GM19238 (cell line): ENCODE measurements around the gene CYP2W1.
"Not testable (repeated sequence)": the region's sequence is repeated elsewhere in the genome, so short reads cannot be mapped to it uniquely, and the experiment has no call there.

ENCODE experiments used
- DNase-seq: peaks from one replicate; pipeline ENCODE4 v3.0.0; 2011; ENCODE audit warnings: low spot score; ENCODE audit not compliant: insufficient read length

CYP2W1 gene

DNA sequence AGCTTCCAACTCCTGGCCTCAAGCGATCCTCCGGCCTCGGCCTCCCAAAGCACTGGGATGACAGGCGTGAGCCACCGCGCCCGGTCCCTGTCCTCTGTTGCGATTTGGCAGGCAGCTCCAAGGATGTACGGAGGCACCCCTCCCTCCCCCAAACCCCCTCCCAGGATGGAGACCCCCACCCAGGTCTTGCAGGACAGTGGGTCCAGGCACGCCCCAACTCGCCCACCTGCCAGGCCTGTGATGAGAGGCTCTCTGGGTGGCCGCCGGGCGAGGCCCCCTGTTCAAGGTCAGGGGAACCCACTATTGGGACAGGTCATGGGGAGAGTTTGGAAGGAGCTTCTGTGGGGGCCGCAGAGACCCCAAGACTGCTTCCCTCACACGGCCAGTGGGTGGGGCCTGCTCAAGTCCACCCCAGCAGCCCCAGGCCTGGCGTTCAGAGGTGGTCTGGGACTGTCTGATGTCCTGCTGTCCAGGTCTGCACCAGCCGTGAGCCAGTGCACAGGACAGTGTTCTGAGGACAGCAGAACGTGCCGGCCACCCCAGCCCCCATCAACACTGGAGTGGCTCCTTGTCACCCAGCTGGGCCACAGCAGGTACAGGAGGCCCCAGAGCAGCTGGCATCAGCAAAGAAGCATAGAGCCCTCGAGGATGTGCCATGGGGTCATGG, 31.0 kb upstream of the CYP2W1 start:
- no peak for DNase-seq

DNA sequence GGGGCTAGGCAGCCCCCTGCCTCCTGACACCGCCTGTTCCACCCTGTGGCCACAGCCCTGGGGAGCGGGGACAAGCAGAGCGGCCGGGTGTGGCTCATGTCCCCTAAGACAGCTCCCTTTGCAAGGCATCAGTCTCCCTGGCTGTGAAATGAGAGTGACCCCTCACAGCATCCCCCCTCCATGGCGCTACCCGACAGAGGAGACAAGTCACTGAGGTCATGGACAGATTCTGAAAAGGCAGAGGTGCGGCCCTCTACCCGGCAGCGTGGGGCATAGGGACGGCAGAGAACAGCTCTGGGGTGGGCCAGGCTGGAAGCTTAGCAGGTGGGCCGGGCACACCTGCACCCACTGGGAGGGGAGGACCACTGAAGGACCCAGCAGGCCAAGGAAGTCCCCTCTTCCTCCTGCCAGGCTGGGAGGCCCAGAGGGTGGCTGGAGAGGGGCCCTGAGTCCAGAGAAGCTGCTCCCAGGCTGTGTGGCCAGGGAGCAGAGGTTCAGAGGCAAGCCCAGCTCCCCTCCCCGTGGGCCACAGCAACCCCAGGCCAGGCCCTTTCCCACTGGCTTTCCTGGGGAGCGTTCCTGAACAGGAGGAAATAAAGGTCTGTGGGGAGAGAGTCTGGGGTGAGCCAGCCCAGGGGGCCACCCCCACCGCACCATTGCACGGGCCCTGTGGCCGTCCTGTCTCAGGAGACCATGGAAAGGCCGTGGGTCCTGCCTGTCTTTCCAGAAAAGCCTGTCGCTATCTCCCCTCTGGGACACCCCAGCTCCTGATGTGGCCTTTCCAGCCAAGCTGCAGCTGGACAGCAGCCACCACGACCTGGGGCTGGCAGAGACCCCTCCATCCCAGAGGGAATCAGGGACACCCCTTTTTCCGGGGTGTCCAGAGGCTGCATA, 30.2 kb upstream of the CYP2W1 start:
- no peak for DNase-seq

- DNase-seq = no peak
Measured at GRCh38 chr7:953547-954327, 29.2 kb upstream of the CYP2W1 start.

GRCh38 chr7:954330-955238, 28.4 kb upstream of the CYP2W1 start, which contains the start of gene ADAP1:
TSS of gene ADAP1 (minus strand) at chr7:954680. CDS start at chr7:954477, 203 bp downstream.
- DNase-seq = peak; percentile 79

DNA sequence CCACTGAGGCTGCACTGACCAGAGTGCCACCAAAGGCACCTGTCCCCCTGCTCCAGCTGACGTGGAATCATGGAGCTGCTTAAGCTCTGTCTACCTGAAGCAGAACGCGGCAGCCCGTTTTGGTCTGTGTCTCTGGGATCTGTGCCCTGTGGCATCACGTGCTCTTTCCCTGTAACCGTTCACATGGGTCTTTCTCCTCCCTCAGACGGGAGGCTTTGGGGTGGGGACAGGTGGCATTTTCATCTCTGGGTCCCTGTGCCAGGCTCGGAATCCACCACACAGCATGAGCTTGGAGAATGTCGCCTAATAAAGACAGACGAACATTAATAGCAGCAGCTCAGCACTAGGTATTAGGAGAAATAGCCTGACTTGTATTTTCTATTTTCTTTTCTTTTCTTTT, 26.9 kb upstream of the CYP2W1 start:
- no peak for DNase-seq

DNA sequence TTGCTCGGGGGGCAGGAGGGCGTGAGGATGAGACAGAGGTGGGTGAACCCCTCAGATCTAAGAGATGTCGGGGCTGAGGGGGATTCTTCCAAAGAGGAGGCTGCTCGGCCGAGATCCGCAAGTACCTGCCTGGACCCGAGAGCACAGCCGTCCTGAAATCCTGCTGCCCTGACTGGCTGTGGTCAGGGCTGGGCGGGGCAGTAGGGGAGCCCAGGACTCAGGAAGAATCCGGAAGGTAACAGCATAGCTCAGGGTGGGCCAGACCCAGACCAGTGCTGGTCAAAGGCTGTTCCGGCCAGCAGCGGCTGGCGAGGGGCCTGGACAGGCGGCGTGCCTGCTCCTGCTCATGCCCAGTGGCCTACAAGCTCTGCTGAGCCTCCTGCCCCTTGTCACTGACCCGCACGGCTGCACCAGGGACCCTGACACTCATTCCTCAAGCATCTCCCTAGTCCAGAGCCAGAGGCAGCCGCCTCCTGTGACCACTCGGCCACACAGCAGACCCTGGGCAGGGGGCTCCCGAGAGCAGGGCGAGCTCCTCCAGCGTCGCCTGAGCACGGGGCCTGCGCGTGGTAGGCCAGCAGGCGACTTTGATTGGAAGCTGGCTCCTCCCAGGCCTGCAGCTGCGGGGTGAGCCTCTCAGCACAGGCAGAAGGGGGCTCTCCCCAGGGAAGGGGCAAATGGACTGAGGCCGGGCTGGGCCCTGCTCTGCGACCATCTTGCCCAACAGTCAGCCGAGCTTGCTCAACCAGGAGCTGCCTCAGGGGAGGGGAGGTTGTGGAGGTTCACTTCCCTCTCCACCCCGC, 25.4 kb upstream of the CYP2W1 start:
- DNase-seq = no peak

DNA sequence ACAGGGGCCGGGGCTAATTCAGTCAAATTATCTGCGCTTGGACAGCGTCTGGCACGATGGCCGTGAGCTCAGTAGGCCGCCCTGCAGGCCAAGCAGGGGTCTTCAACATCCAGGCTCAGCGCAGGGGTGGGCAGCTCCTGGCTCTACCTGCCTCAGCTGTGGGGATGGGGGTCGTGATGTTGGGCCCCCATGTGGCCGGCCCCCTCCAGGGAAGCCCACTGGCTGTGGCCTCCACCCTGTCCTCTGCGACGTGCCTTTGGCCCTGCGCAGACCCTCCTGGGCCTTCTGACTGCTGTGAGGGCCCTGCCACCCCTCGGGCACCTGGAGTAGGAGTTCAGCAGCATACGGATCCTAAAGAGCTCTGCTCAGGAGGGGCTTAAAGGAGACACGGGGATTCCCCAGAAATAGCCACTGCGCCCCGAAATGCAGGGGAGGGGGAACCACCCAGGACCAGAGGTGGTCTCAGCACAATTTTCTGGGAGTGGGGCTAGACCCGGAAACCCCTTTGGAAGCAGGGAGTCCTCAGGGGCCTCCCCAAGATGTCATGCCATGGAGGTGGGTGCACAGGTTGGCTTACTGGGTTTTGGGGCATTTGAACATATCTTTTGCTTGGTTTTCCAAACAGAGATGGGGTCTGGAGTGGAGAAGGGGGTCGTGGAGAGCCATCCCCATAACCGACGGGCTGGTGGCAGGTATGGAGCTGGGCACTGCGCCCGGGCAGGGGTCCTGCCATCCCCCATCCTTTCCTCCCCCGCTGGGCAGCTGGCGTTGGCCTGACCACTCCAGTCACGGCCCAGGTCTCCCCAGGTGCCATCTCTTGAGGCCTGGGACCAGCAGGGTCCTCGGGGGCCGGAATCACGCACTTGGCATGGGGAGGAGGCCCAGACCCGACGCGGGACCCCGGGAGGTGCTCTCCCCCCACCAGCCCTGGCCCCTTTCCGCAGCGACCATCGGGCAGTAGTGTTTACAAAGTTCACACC, 24.5 kb upstream of the CYP2W1 start:
- no peak for DNase-seq

DNA sequence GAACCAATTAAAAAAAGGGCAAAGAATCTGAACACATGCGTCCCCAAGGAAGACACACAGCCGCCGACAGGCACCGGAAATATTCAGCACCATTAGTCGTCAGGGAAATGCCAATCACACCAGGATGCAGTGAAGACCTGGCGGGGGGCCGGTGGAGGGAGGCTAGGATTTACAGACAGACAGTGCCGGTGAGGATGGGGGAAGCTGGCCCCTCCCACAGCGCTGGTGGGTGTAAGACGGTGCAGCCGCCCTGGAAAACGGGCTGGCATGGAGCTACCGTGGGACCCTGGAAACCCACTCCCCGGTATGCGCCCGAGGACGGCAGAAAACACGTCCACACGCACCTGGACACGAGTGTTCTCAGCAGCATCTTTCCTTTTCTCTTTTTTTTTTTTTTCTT, 23.7 kb upstream of the CYP2W1 start:
- no peak for DNase-seq

DNA sequence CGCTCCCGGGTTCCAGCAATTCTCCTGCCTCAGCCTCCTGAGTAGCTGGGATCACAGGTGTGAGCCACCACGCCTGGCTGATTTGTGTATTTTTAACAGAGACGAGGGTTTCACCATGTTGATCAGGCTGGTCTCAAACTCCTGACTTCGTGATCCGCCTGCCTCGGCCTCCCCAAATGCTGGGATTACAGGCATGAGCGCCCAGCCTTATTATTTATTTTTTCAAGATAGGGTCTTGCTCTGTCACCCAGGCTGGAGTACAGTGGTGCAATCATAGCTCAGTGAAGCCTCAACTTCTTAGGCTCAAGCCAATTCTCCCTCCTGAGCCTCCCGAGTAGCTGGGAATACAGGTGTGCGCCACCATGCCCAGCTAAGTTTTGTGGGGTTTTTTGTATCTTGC, 23.2 kb upstream of the CYP2W1 start:
- DNase-seq = not testable (repeated sequence)

DNA sequence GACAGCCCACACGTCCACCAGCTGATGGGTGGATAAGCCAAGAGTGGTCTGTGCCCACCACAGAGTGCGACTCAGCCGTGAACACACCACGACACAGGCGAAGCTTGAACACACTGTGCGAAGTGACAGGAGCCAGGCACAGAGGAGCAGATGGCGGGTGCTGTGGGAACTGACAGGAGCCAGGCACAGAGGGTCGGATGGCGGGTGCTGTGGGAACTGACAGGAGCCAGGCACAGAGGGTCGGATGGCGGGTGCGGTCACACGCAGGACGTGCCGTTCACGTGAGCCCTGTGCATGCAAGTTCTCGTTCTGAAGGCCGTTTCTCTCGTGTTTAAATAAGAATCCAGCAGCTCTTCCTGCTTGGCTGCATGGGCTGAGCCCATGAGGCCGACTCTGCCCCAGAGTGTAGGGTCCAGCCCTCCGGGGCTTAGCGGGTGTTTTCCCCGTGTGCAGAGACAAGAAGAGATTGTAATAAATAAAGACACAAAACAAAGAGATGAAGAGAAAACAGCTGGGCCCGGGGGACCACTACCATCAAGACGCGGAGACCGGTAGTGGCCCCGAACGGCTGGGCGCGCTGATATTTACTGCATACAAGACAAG, 22.6 kb upstream of the CYP2W1 start:
- DNase-seq = no peak

GRCh38 chr7:960972-961371, 22.0 kb upstream of the CYP2W1 start:
- not testable (repeated sequence) for DNase-seq

- DNase-seq = no peak
Measured at GRCh38 chr7:961546-962400, 21.2 kb upstream of the CYP2W1 start.

DNA sequence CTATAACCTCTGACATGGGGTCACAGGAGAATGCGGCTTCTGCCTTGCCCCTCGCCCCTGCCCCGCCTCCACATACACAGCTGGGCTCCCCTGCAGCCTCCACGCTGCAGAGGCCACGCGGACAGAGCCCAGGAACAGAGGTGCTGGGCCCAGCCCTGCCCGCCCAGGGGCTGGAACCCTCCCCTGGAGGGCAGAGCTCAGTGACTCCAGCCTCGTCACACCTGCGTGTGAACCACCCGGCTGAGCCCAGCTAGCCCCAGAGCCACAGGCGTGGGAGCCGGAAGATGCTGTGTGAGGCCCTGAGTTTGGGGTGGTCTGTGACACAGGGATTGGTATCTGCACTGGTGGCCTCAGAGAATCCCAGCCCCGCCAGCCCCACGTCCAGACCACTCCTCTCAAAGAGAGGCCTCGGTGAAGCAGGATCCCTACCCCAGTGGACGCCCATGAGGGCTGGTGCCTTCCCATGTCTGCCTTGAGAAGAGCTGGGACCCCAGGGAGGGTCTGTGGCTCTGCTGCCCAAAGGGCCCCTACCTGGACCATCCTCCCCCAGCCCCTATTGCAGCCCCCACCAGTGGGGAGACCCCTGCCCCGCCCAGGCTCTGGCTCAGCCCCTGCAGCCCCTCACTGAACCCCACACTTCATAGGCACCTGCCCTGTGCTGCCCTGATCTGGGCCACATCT, 20.4 kb upstream of the CYP2W1 start:
- DNase-seq = no peak

DNA sequence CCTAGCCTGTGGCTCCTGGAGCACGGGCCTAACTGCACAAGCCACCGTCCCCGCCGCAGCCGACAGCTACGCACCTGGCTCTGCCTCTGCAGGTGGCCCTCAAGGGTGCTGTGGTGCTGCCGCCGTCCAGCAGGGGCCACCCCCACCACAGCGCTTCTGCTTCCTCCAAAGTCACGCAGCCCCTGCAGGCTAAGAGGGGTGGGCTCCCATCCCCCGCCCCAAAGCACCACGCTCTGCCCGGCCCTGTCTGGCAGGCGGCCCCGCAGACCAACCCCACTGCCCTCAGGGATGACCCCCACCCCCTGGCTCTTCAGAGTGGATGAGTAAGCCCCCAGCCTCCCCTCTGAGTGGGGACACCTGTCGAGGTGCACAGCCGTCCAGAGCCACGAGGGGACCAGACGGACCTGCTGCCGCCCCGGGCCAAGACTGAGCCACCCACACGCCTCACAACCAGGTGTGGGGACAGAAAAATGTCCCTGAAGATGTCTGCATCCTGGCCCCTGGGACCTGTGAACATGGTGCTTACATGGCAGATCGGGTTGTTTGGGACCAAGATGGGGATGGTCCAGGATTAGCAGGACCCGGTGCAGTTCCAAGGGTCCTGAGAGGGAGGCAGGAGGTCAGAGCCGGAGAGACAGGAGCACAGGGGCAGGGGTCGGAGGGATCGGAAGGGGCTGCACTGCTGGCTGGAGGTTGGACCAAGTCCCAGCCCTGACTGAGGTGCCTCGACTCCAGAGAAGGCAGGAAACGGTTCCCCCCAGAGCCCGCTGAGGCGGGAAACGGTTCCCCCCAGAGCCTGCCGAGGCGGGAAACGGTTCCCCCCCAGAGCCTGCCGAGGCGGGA, 19.5 kb upstream of the CYP2W1 start:
- DNase-seq = no peak

- DNase-seq = no peak
Measured at GRCh38 chr7:964401-965231, 18.4 kb upstream of the CYP2W1 start.
